Stimulated activated CD8-positive, alpha-beta memory T cell treated with anti-CD3 and anti-CD28 coated beads, Interleukin-2, amount 100 ng/mL, for 48 hours (primary cell): ENCODE data around the gene OS9.

ENCODE experiments used
- DNase-seq, 2 donors: peaks; one replicate each; pipeline ENCODE4 v3.0.0-alpha.2; 2020; ENCODE audit warnings: low read depth in 2 of 2

The OS9 gene

DNA sequence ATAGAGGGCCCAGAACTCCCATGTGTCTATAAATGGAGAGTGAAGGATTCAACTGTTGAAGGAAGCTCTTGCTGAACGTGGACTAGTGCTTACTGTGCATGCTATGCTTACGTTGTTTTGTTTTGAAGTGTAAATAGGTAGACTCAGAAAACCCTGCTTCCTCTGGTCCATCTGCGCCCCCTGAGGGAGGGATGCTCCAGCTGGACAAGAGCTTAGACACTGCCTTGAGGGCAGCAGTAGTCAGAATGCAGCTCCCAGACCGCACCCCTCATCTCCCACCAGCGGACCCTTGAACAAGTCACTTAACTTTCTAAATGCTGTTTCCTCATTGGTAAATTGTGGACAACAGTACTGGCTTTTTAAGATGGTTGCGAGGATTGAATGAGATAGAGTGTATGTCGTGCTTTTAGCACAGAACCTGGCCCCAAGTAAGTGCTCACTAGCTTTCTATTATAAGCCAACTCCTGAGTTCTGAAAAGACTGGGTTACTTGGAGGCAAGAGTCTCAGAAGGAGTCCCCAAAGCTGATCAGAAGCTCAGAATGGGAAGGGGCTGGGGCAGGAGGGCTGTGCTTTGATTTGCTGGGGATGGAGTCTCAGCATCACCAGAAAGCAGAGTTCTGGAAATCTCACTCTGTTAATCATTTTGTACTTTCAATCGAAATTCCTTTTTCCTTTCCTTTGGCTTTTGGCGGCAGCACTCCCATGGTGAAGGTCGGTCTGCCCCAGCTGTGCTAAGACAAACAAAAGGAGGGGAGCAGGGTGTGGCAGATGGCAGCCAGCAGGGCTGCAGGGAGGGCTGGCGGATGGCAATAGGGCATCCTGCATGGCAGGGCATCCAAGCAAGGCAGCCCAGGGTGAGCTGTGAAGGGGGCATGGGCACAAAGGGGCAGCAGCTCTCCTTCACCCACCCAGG is 29.0 kb downstream of the OS9 start:
- DNase-seq = no peak

DNA sequence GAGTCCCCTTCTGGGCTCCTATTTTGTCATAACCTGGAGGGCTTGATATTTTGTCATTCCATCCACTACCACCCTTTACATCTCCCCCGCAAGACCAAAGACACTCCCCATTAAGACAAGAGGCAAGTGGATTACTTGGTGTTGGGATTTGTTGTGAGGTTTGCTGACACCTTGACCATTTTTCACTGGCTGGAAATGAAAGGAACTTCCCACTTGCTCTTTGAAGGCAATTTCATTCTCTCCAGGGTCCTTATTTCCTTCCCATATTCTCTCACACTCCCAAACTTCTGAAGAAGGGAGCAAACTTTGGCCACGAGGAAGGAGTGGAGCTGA is 29.7 kb downstream of the OS9 start:
- DNase-seq = no peak

DNA sequence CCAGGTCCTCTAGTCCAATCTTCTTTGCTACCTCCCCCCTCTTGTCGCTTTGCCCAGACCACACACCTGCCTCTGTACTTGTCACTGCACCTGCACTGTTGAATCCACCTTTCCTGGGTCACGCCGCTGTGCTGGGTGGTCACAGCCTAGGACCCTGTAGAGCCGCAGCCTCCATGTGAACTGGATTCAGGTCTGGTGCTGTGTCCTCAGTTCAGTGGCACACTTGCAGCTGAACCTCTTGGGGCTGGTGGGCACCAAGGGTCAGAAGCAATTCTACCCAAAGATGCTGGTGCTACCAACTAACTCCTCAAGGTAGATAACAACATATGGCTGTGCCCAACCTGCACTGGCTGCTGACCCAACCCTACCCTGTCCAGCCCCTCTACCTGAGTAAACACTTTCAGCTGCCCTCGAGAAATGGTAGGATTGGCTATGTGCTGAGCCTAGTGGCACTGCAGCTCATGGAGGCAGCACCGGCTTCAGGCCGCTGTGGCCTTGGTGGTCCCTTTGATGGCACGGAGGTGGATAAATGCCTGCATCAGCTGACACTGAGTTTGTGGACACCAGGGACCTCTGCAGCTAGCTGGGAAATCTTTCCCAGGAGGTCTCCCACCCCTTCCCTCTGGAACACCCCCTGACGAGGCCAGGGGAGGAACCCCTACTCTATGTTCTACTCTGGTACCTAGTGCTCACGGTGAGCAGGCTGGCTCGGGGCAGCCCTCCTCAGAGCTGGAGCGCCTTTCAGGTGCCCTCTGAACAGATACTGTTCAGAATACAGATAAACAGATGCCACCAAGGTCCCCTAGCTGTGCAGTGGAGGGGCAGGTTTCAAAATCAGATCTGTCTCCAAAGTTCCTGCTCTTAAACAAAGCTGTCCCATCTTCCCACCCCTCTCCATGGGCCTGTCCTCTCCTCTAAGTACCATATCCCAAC is 30.3 kb downstream of the OS9 start:
- no peak for DNase-seq

DNA sequence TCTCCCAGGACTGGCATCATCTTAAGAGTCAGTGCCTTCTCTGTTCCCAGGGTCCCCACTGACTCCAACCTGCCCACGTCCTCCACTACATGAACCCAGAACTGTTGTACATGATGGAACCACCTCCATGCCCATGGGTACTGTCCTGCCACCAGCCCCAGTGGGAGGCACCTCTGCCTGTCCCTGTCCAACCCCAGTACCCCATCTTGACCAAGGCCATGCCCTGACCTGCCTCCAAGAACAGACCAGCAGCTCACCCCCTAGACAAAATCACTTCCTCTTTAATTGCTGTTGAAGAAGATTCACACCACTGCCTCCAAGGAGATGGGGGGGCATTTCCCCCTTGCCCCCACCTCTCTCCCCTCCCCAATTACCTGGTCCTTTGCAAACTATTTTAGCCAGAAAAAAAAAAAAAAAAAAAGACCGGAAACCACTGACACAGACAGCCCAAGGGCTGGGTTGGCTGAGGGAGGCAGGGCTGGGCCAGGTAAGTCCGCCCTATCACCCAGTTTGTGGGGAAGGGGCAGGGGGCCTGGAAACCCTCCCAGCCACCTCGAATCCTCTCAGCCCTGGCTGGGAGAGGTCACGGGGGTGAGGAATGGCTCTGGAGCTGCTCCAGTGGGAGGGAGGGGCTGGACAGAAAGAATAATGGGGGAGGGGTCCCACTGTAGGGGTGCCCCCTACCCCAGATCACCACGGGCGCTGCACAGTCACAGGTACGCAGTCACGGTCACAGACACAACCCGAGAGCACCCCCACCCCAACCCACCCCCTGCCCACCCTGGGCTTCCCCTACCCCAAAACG is 31.2 kb downstream of the OS9 start:
- DNase-seq = no peak

DNA sequence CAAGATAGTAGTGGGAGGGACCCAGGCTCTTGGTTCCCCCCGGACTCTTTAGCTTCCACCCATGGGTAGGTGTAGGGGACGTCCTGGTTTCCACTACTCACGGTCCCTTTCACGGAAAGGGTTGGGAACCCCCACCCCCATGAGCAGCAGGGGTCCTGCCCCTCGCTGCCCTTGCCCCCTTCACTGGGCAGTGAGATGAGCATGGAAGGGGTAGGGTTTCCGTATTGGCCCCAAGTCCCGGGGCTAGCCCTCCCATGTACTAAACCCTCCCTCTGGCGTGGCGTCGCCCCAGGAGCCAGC is 31.9 kb downstream of the OS9 start:
- no peak for DNase-seq

DNA sequence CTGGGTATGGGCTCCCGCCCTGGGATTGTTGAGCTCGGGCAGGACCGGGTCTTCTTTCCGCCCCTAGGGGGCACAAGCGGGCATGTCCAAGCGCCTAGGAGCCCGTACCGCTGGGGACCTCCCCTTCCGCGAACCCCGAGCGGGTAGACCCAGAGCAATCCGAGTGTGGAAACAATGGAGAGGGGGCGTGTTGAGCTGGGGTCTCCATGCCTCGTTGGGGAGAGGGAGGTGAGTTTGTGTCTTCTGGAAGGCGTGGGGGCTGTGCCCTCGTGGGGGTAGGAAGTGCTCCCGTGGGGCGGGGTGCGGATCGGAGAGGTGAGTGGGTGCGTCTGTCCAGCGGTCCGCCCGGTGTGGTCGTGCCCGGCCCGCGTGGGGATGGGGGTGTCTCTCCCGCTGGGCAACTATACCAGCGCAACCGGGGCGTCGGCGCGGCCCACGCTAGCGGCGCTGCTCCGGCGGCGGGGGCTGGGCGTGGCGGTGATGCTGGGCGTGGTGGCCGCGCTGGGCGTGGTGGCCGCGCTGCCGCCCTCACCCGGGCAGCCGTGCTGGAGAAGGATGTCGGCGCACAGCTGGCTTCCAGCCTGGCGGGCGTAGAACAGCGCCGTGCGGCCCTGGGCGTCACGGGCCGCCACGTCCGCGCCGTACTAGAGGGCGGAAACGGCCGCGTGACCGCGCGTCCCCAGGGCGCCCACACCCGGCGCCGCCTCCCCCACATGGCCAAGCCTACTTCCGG is 32.4 kb downstream of the OS9 start:
- no peak for DNase-seq

DNA sequence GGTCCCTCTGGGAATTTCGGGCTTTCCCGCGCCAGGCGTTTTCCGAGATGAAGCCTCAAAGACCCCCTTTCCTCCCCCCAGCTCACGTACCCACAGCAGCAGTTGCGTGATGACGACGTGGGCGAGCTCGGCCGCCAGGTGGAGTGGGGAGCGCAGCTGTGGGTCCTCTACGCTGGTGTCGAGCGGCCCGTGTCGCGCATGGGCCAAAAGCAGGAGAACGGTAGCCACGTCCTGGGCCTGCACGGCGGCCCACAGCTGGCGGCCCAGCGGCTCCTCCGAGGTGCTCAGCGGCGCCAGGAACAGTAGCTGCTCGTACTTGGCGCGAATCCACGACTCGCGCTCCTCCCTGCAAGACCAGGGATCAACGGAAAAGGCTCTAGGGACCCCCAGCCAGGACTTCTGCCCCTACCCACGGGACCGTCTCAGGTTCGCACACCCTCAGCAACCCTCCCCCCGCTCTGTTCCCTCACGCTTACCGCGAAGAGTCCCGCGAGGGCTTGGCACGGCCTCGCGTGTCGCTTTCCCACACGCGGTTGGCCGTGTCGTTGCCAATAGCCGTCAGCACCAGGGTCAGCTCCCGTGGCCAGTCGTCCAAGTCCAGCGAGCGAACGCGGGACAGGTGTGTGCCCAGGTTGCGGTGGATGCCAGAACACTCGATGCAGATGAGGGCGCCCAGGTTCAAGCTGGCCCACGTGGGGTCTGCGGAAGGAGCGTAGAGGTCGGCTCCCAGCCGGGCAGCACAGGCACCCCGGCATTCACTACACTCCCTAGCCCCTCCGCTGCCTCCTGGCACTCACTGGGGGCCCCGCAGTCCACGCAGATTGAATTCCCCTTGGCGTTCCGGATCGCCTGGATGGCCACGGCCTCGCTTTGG is 33.2 kb downstream of the OS9 start:
- DNase-seq = no peak

DNA sequence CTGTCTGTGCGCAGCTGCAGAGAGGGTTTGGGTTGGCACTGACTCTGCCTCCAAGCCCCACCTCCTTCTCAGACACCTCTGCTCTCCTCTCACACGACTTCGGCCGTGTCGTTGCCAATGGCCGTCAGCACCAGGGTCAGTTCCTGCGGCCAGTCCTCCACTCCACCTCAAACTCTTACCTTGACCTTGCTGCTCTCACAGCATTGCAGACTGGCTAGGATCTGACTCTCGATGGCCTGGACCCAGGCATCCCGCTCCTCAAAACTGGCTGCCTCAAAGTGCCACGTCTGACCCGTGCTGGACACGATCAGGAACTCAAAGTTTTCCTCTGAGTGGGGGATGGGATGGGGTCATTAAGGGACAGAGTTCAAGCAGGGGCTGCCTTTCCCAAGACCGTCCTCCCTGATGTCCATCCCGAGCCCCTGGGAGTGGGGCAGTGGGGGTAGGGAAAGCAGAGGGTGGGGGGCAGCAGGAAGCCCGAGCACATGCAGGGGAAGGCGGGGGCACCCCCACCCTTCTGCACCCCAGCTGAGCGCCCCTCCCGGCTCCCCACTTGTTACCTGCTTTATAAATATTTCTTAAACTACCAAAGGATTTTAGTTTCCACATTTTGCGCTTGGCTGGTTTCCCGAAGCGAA is 33.9 kb downstream of the OS9 start:
- DNase-seq = no peak

DNA sequence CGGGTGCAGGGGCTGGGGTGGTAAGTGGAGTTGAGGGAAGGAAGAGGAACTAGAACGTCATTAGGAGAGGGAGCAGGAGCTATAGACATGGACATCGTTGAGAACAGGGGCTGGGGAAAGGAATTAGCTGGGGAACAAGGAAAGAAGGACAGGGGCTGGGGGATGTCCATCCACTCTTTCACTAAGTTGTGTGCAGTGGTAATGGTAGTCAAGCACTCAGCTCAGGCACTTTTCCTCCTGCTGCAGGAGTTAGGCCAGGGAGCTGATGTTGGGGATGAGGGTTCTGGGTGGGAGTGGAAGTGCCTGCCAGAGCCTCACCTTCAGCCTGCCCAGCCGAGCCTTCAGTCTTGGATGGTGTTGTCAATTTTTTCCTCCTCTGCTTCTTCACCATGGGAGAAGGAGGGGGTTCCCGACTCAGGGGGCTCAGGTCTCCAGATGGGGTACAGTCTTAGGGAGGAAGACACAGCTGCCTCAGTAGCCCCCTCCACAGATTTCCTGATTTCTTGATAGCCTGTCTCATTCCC is 35.5 kb downstream of the OS9 start:
- no peak for DNase-seq

DNA sequence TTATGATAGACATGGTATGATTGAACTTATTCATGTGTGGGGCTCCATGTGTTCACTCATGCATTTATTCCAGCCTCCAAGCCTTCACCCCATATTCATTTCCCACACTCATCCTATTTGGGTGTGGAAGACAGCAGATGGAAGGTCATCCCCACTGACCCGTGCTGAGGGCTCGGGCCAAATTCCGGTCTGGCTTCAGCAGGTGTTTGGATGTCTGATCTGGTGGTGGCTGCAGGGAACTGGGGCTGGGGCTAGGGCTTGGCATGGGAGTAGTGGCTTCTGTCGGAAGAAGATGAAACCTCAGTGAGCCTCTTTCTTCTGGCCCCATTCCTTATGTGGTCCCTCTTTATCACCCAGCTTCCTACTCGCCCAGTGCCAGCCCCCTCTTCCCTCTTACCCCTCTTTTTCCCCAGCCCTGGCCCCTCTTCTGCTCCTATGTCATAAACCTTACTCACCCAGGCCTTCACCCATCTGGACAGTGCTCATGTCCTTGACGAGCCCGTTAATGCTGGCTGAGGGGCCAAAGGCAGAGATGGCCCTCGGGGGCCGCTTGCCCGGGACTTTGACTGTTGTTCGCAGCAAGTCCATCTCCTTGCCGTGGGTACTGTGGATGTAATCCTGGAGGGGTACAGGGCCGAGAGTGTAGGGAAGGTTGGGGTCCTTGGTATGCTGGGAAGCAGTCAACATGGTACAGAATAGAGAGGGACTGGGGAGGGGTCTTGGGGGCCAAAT is 36.6 kb downstream of the OS9 start:
- DNase-seq = no peak

DNA sequence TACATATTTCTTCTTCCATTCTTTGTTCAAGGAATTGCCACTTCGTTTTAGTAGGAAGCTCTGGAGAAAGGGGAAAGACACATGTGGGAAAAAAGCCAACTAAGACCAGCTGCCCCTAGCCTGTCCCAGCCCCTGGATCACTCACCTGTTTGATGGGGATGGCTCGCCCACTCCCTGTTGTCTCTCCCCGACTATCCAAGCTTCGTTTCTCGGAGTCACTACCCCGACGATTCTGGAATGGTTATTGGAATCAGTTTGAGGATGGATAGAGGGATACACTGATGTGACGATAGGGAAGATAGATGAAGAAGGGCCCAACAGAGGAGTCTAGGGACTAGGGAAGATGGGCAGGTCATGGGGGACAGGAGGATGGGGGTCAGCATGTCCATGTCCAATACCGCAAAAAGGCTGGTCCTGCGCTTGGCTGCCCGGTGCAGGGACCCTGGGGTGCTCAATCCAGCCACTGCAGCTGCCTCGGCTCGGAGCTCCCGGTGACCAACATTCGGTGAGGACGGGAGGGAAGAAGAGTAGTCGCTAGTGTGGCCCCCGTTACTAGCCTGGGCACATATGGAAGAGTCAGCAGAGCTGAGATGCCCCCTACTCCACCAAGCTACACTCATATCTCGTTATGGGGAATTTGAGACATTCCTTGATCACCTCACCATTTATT is 37.6 kb downstream of the OS9 start:
- DNase-seq = no peak

DNA sequence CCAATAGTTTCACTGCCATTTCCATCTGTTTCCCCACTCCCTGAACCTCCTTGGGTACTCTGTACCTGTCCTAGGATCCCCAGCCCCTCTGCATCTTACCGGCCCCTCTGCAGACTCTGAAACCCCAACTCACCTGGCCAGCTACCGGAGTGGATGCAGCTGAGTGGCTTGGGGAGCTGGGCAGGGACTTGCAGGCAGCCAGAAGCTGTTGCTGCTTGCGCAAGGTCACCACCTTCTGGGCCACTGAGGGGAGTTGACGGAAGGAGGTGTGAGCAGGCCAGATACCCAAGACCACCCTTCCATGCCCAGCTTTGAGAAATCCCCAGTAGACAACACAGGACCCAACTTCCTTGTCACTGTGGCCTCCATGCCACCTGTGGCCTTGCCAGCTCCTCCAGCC is 38.3 kb downstream of the OS9 start:
- no peak for DNase-seq

DNA sequence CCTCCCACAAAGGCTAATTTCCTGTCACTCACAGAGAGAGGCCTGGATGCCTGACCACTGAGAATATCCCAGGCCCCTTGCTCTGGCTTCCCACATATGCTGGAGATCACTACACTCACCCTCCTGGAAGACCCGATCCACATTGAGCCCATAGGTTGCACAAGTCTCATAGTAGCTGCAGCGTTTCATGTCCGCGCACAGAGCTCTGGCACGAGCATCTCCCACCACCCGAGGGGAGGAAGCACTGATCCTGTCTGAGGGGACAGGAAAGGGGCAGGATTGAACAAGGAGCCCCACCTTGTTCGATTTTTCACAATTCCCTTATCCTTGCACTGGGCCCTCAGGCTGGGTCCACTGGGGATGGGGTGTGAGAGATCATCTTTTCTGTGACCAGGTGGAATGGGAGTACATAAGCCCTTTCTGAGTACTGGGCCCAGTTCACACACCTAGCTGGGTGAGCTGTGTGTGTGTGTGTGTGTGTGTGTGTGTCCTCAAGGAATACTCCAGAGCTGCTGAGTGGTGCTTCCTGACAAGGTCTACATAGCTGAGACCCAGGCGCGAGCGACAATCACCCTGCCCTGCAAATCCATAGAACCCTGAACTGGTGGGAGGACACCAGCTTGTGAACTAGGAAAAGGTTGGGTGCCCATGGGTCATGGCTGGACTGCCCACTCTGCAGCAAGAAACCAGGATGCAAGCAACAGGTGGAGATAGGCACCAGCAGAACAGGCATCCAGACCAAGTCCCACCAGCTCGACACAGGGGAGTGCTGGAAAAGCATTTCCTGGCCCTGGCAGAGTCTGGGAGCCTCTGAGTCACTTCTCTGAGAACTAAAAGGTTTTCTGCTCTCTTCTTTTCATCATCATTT is 39.0 kb downstream of the OS9 start:
- DNase-seq = no peak

DNA sequence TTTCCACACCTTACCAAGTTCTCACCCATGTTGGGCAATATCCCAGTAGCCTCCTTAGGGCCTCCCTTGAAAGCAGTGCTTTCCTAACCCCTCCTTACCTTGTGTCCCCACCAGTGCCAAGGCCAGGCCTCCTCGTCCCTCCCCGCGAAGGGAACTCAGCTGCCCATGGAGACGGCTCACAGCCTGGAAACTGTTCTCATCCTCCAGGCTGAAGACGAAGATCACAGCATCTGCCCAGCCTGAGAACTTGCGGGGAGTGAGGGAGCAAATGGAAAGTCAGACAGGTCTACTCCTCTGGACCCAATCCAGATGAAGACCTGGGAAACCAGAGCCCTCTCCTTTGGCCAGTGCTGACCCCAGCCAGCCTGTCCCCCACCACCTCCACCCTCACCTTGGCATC is 40.0 kb downstream of the OS9 start:
- no peak for DNase-seq

DNA sequence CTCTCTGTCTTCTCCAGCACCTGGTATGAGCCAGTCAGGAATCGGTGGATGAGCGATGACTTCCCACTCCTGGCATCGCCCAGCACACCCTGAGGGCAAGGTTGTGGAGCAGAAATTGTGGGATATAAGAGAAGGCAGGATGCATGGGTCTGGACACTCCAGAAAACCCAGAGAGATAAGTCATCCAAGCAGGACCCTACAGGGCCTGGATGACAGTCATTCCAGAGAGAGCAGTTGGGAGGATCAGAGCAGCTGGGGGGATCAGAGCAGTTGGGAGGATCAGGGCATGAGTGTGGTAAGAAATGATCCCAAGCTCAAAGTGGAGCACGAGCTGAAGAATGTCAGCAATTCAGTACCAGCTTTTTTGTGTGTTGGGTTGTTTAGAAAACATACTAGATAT is 40.7 kb downstream of the OS9 start:
- DNase-seq = no peak

DNA sequence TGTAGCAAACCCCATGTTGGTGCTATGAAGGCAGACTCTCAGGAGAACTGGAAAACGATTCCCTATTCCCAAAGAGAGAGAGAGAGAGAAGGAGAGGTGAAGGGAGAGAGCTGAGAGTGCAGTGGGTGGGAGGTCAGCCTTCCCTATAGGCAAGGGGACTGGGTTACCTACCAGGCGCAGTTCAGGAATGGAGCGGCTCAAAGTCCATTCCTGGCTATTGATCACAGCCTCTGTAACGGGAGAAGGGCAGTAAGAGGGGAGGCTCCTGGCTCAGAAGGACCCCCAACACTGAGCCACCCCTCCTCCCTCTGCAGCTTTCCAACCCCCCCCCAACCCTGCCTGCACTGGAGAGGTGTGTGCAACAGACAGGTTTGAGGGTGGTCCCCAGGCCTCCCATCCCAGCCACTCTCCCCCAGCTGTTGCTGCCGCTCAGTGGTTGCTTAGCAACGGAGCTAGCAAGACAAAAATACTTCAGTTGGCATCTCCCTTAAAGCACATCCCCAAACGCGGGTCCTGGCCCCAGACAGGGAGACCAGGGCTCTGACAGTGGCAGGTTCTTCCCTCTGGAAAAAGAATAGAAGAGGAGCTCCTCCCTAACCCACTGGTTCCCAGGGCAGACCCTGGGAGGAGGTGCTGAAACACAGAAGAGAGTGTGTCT is 41.4 kb downstream of the OS9 start:
- no peak for DNase-seq
